GM19023 (cell line): ENCODE measurements around the gene FCRL6.

Experiments used
- ATAC-seq: cut with Tn5 transposase; IDR thresholded peaks from one replicate; pipeline ENCODE4 v1.9.1; 2021; ENCODE audit warnings: mild to moderate bottlenecking, moderate library complexity; ENCODE audit not compliant: unreplicated experiment

Gene FCRL6

DNA sequence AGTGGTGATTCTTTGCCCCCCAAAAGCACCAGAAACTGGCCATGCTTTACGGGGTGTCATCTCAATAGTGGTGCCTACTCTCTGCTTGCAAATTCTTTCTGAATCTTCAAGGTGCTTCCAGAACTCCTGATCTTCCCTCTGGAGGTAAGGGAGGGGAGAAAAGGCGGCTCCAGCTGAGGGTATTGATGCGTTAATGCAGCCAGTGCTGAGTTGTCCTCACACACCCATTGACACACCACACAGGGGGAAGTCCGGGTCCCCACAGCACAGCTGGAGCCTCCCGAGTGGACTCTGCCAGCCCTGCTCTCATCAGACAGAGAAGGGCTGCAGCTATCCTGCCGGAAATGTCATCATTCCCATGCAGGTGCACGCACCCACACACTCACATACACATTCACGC, 59.1 kb downstream of the FCRL6 start:
- no peak for ATAC-seq

DNA sequence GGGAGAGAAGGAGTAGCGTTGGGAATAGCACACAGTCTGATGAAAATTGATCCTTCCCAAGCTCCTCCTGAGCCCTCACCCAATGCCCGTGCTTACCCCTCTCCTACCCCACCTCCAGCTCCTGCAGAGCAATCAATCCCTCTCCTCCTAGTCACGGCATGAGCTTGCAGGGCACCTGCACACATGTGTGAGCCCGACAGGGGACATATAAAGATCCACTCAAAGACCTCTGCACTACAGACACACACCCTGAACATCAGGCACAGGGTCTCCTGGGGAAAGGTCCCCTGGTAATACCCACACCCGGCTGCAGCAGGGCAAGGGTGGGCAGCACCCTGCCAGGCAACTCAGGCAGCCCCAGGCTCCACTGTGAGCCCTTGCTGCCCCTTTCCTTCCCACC, 59.9 kb downstream of the FCRL6 start:
- no peak for ATAC-seq

GRCh38 chr1:159862557-159862956, 60.4 kb downstream of the FCRL6 start, which contains the start of gene VSIG8:
Gene VSIG8, minus strand, starts transcription at chr1:159862657. Its CDS starts 136 bp downstream, at chr1:159862521.
- no peak for ATAC-seq

GRCh38 chr1:159864262-159864661, 62.1 kb downstream of the FCRL6 start:
- no peak for ATAC-seq
